DMS153 treated with DMSO at 0.1 percent for 48 hours (cell line): ENCODE measurements around the gene SPDEF.
A peak's percentile ranks its signal among the peaks of the same experiment; 100 is the strongest.

Experiments used
- DNase-seq: peaks from one replicate; lab custom pipeline; 2025; ENCODE audit not compliant: unreplicated experiment; lab: John Stamatoyannopoulos, UW

The SPDEF gene

GRCh38 chr6:34528996-34529664, 27.0 kb downstream of the SPDEF start:
- no peak for DNase-seq

GRCh38 chr6:34527751-34528670, 28.1 kb downstream of the SPDEF start:
- DNase-seq: no peak

- DNase-seq: peak; percentile 91
Observed at GRCh38 chr6:34526992-34527728, 29.0 kb downstream of the SPDEF start.

GRCh38 chr6:34526241-34526972, 29.7 kb downstream of the SPDEF start:
- no peak for DNase-seq

GRCh38 chr6:34525431-34526175, 30.5 kb downstream of the SPDEF start:
- no peak for DNase-seq

GRCh38 chr6:34524971-34525370, 31.2 kb downstream of the SPDEF start:
- DNase-seq: no peak

GRCh38 chr6:34524499-34524898, 31.6 kb downstream of the SPDEF start:
- no peak for DNase-seq

- DNase-seq: no peak
Observed at GRCh38 chr6:34523441-34524206, 32.5 kb downstream of the SPDEF start.

GRCh38 chr6:34522761-34523160, 33.4 kb downstream of the SPDEF start:
- DNase-seq: no peak

GRCh38 chr6:34521463-34522285, 34.5 kb downstream of the SPDEF start:
- DNase-seq: no peak

- DNase-seq: no peak
Observed at GRCh38 chr6:34520645-34521462, 35.3 kb downstream of the SPDEF start.

GRCh38 chr6:34519971-34520644, 36.0 kb downstream of the SPDEF start:
- DNase-seq: no peak

GRCh38 chr6:34518669-34519365, 37.3 kb downstream of the SPDEF start:
- DNase-seq: no peak

- no peak for DNase-seq
Observed at GRCh38 chr6:34517966-34518365, 38.2 kb downstream of the SPDEF start.

- no peak for DNase-seq
Observed at GRCh38 chr6:34517461-34517881, 38.7 kb downstream of the SPDEF start.
